SK-N-SH treated with all-trans-retinoic acid at 6 μM for 48 hours (cell line): Measurements from ENCODE around the gene SNED1.

Experiments
- ATAC-seq: fragments of 200-7000 bp; cut with Tn5 transposase; 3 replicates; pipeline ENCODE4 v1.9.1; 2020; ENCODE audit warnings: mild to moderate bottlenecking, moderate library complexity
- BACH2 ChIP-seq: fragments of 250-450 bp; sonication (Bioruptor Pico); IDR thresholded peaks from 2 replicates; pipeline ENCODE4 v1.9.0; 2021; ENCODE audit warnings: mild to moderate bottlenecking, borderline replicate concordance
- CSDC2 ChIP-seq: fragments of 250-450 bp; sonication (Bioruptor Pico); IDR thresholded peaks from 2 replicates; pipeline ENCODE4 v1.5.0; 2020; ENCODE audit warnings: mild to moderate bottlenecking, moderate library complexity
- ESRRG ChIP-seq: fragments of 250-450 bp; sonication (Bioruptor Pico); IDR thresholded peaks from 2 replicates; pipeline ENCODE4 v1.6.1; 2021; ENCODE audit warnings: mild to moderate bottlenecking
- GLIS3 ChIP-seq: fragments of 250-450 bp; sonication (Bioruptor Pico); IDR thresholded peaks from 2 replicates; pipeline ENCODE4 v1.5.0; 2020; ENCODE audit warnings: mild to moderate bottlenecking, moderate library complexity
- ISL1 ChIP-seq: fragments of 250-450 bp; sonication (Bioruptor Pico); IDR thresholded peaks from 2 replicates; pipeline ENCODE4 v2.1.2; 2022; ENCODE audit warnings: mild to moderate bottlenecking, moderate library complexity
- OSR1 ChIP-seq: fragments of 250-450 bp; sonication (Bioruptor Pico); IDR thresholded peaks from 2 replicates; pipeline ENCODE4 v1.8.0; 2022; ENCODE audit warnings: moderate library complexity, mild to moderate bottlenecking, inconsistent platforms
- RARB ChIP-seq: fragments of 250-450 bp; sonication (Bioruptor Pico); IDR thresholded peaks from 2 replicates; pipeline ENCODE4 v1.8.0; 2021; ENCODE audit warnings: mild to moderate bottlenecking, moderate library complexity
- TCF4 ChIP-seq: fragments of 250-450 bp; sonication (Bioruptor Pico); IDR thresholded peaks from 2 replicates; pipeline ENCODE4 v1.8.0; 2021; ENCODE audit warnings: mild to moderate bottlenecking, moderate library complexity, borderline replicate concordance
- TOX ChIP-seq: fragments of 250-450 bp; sonication (Bioruptor Pico); IDR thresholded peaks from 2 replicates; pipeline ENCODE4 v1.8.0; 2021; ENCODE audit warnings: mild to moderate bottlenecking, moderate library complexity, borderline replicate concordance
- ZC3H10 ChIP-seq: fragments of 250-450 bp; sonication (Bioruptor Pico); IDR thresholded peaks from 2 replicates; pipeline ENCODE4 v1.5.1; 2021; ENCODE audit warnings: mild to moderate bottlenecking, moderate library complexity
- ZNF565 ChIP-seq: fragments of 450-650 bp; formaldehyde crosslinking; conservative IDR thresholded peaks from 2 replicates; pipeline ENCODE4 v1.5.0; 2020; ENCODE audit warnings: low read depth, mild to moderate bottlenecking, moderate library complexity
- ZNF70 ChIP-seq: fragments of 450-650 bp; formaldehyde crosslinking; IDR thresholded peaks from 2 replicates; pipeline ENCODE4 v1.5.0; 2020; ENCODE audit warnings: mild to moderate bottlenecking, moderate library complexity
- ZNF8 ChIP-seq: fragments of 450-650 bp; formaldehyde crosslinking; IDR thresholded peaks from 2 replicates; pipeline ENCODE4 v1.5.0; 2020; ENCODE audit warnings: mild to moderate bottlenecking, moderate library complexity
- TF ChIP-seq, protein P1 (sequence below): fragments of 250-450 bp; sonication (Bioruptor Pico); IDR thresholded peaks from 2 replicates; pipeline ENCODE4 v1.5.0; 2020; ENCODE audit warnings: mild to moderate bottlenecking, moderate library complexity
- TF ChIP-seq, protein P2 (sequence below): fragments of 250-450 bp; sonication (Bioruptor Pico); IDR thresholded peaks from 2 replicates; pipeline ENCODE4 v1.5.1; 2020; ENCODE audit warnings: low read depth, mild to moderate bottlenecking, moderate library complexity
- TF ChIP-seq, protein P3 (sequence below): fragments of 250-450 bp; sonication (Bioruptor Pico); IDR thresholded peaks from 2 replicates; pipeline ENCODE4 v1.8.0; 2021; ENCODE audit warnings: low read depth, mild to moderate bottlenecking, moderate library complexity, borderline replicate concordance

SNED1 gene

DNA sequence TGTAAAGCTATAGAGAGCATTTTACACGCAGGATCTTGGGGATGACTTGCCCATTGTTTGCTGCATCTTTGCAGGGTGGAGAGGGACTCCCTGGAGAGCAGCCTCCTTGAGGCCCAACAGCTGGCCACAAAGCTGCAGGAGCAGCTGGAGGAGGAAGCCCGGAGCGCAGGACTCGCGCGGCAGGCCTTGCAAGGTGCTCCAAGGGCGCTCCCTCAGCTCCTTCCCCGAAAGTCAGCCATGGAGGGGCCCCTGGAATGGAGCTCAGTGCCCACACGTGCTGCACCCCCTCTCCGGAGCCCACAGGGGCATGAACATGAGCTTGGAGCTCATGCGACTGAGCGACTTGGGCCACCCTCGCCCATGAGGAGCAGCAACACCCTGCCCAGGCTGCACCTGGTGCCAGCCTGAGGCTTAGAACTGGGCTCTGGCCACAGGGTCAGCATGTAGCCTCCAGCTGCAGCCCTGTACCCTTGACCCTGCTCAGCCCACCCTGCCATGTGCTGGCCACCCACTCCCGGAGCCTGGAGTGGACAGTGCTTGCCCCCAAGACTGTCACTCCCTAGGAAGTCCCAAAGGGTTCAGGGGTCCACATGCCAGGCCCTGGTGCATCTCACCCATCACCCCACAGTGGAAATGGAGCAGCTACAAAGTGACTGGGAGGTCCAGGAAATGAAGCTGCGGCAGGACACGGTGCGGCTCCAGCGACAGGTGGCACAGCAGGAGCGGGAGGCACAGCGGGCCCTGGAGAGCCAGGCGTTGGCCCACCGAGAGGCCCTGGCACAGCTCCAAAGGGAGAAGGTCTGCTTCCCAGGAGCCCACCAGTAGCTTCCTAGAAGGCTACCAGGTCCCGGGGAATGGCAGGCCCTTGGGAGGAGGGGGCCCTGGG, 49.3 kb upstream of the SNED1 start (continued):
- TF ChIP-seq, protein P1, sequence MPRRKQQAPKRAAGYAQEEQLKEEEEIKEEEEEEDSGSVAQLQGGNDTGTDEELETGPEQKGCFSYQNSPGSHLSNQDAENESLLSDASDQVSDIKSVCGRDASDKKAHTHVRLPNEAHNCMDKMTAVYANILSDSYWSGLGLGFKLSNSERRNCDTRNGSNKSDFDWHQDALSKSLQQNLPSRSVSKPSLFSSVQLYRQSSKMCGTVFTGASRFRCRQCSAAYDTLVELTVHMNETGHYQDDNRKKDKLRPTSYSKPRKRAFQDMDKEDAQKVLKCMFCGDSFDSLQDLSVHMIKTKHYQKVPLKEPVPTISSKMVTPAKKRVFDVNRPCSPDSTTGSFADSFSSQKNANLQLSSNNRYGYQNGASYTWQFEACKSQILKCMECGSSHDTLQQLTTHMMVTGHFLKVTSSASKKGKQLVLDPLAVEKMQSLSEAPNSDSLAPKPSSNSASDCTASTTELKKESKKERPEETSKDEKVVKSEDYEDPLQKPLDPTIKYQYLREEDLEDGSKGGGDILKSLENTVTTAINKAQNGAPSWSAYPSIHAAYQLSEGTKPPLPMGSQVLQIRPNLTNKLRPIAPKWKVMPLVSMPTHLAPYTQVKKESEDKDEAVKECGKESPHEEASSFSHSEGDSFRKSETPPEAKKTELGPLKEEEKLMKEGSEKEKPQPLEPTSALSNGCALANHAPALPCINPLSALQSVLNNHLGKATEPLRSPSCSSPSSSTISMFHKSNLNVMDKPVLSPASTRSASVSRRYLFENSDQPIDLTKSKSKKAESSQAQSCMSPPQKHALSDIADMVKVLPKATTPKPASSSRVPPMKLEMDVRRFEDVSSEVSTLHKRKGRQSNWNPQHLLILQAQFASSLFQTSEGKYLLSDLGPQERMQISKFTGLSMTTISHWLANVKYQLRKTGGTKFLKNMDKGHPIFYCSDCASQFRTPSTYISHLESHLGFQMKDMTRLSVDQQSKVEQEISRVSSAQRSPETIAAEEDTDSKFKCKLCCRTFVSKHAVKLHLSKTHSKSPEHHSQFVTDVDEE, result no peak

DNA sequence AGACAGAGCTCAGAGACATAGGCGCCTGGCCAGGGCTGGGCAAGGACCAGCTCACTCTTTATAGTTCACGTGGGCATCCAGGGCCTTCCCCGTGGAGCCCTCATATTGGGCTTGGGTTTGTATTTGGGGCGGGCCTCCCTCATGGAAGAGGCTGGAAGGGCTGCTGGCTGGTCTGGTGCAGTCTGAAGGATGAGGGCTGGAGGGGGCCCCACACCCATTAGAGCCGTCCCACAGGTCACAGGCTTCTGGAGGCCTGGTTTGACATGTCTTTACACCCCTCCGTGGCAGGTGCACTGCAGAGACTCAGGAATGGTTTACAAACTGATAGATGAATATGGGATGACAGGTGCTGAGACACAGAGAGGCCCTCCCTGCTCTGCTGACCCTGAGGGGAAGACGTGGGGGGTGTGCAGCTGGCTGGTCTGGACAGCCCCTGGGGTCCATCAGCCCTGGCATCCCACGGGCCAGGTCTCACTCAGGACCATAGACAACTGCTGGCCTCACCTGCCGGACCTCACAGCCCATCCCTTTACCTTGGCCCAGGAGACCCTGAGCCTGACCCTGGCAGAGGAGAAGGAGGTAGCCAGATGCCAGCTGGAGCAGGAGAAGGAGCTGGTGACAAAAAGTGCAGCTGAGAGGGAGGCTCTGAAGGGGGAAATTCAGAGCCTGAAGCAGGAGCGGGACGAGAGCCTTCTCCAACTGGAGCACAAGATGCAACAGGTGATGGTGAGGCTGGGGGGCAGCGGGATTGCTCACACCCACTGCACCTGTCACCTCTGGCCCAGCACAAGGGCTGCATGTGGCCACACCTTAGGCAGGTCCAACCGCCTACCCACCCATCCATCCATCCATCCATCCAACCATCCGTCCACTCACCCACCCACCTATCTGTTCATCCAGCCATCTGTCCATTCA, 48.4 kb upstream of the SNED1 start:
- TF ChIP-seq CSDC2 (CRISPR knock-in tag), result no peak
- no peak for TF ChIP-seq ISL1
- no peak for TF ChIP-seq OSR1
- no peak for TF ChIP-seq ZNF565
- no peak for TF ChIP-seq ZC3H10 (CRISPR knock-in tag)
- TF ChIP-seq BACH2, result no peak
- TF ChIP-seq TCF4, result no peak
- TF ChIP-seq, protein P1, result no peak
- no peak for TF ChIP-seq ESRRG (CRISPR knock-in tag)
- TF ChIP-seq GLIS3 (CRISPR knock-in tag), result no peak
- TF ChIP-seq, protein P2, sequence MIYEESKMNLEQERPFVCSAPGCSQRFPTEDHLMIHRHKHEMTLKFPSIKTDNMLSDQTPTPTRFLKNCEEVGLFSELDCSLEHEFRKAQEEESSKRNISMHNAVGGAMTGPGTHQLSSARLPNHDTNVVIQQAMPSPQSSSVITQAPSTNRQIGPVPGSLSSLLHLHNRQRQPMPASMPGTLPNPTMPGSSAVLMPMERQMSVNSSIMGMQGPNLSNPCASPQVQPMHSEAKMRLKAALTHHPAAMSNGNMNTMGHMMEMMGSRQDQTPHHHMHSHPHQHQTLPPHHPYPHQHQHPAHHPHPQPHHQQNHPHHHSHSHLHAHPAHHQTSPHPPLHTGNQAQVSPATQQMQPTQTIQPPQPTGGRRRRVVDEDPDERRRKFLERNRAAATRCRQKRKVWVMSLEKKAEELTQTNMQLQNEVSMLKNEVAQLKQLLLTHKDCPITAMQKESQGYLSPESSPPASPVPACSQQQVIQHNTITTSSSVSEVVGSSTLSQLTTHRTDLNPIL (CRISPR knock-in tag), result no peak
- TF ChIP-seq ZNF70 (CRISPR knock-in tag), result no peak
- TF ChIP-seq TOX (CRISPR knock-in tag), result no peak
- TF ChIP-seq, protein P3, sequence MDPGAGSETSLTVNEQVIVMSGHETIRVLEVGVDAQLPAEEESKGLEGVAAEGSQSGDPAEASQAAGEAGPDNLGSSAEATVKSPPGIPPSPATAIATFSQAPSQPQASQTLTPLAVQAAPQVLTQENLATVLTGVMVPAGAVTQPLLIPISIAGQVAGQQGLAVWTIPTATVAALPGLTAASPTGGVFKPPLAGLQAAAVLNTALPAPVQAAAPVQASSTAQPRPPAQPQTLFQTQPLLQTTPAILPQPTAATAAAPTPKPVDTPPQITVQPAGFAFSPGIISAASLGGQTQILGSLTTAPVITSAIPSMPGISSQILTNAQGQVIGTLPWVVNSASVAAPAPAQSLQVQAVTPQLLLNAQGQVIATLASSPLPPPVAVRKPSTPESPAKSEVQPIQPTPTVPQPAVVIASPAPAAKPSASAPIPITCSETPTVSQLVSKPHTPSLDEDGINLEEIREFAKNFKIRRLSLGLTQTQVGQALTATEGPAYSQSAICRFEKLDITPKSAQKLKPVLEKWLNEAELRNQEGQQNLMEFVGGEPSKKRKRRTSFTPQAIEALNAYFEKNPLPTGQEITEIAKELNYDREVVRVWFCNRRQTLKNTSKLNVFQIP (CRISPR knock-in tag), result no peak
- TF ChIP-seq ZNF8 (CRISPR knock-in tag), result no peak
- ATAC-seq, result no peak

DNA sequence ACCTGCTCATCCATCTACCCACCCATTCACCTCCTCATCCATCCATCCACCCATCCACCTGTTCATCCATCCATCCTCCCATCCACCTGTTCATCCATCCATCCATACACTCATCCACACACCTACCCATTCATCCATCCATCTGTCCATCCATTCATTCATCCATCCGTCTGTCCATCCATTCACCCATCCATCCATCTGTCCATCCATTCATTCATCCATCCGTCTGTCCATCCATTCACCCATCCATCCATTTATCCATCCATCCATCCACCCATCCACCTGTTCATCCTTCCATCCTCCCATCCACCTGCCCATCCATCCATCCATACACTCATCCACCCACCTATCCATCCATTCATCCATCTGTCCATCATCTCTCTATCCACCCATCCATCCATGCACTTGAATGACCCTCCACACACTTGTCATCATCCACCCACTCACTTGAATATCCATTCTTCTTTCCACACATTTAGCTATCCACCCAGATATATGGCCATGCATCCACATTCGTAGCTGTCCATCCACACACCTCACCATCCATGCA, 47.3 kb upstream of the SNED1 start:
- ATAC-seq, result no peak
- TF ChIP-seq TOX (CRISPR knock-in tag) (no peak), BACH2 (no peak), ZNF70 (CRISPR knock-in tag) (no peak)

DNA sequence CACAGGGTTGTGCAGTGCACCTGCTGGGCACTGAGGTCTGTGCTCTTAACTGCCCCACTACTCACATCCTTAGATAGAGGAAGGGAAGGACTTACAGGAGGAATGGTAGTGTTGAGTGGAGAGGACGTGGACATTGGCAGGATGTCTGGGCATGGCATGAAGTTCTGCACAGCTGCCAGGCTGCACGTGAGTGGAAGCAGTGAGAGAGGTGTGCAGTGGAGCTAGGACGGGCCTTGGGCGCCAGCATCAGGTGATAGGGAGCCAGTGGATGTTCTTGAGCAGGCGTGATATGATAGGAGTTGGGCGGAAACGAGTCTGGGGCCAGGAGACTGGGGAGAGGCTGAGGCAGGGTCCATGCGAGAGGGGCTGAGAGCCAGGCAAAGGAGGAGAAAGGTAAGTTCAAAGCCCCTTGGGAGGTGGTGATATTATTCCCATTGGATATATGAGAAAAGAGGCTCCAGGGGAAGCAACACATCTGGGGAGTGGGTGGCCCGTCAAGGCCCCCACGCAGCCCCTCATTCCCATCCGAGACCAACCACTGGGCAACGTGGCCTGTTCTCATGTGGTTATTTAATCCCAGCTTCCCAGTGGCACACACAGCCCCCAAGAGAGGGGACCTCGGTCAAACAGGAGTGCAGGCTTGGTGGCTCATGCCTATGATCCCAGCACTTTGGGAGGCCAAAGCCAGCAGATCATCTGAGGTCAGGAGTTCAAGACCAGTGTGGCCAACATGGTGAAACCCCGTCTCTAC, 45.7 kb upstream of the SNED1 start:
- no peak for TF ChIP-seq RARB (CRISPR knock-in tag)
- ATAC-seq, result no peak
